ENCODE results near the gene TMEM231.

The TMEM231 gene

DNA sequence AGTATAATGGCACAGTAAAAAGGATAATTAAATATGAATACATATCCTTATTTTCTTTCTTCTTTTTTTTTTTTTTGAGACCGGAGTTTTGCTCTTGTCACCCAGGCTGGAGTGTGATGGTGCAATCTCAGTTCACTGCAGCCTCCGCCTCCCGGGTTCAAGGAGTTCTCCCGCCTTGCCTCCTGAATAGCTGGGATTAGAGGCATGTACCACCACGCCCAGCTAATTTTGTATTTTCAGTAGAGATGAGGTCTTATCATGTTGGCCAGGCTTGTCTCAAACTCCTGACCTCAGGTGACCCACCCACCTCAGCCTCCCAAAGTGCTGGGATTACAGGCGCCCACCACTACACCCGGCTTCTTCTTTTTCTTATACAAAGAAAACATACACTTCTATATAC, 22.2 kb upstream of the TMEM231 start:
- TF ChIP-seq, protein P1, sequence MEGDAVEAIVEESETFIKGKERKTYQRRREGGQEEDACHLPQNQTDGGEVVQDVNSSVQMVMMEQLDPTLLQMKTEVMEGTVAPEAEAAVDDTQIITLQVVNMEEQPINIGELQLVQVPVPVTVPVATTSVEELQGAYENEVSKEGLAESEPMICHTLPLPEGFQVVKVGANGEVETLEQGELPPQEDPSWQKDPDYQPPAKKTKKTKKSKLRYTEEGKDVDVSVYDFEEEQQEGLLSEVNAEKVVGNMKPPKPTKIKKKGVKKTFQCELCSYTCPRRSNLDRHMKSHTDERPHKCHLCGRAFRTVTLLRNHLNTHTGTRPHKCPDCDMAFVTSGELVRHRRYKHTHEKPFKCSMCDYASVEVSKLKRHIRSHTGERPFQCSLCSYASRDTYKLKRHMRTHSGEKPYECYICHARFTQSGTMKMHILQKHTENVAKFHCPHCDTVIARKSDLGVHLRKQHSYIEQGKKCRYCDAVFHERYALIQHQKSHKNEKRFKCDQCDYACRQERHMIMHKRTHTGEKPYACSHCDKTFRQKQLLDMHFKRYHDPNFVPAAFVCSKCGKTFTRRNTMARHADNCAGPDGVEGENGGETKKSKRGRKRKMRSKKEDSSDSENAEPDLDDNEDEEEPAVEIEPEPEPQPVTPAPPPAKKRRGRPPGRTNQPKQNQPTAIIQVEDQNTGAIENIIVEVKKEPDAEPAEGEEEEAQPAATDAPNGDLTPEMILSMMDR (IDR thresholded peaks at IDR 0.05; ENCODE audit: low read length, missing control alignments), result no peak
- no peak for DNase-seq (ENCODE audit: low read depth)
- H3K4me3 ChIP-seq (replicated peaks; ENCODE audit: low read depth, low read length), result no peak overlapping the region

DNA sequence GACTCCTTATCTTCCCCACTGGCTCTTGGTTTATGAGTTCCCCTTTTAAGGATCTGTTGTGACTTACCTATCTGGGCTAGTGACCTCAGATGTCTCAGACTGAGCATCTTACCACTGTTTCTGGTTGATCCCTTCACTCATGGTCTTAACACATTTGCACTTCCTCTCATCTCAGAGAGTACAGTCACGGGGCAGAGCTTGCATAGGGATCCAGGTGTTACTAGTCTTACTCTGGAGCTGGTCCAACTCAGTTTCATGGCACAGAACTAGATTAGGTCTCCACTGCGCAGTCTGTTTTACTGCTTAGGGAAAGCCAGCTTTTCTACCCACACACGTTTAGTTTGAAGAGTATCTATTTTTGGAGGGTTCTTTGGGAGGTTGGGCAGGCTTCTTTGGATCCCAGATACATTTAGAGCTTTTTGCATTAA, 20.3 kb upstream of the TMEM231 start:
- TF ChIP-seq, protein P1 (IDR thresholded peaks at IDR 0.05; ENCODE audit: low read length, missing control alignments), result no peak
- no peak for DNase-seq (ENCODE audit: low read depth)
- H3K4me3 ChIP-seq (replicated peaks; ENCODE audit: low read depth, low read length), result no peak overlapping the region

DNA sequence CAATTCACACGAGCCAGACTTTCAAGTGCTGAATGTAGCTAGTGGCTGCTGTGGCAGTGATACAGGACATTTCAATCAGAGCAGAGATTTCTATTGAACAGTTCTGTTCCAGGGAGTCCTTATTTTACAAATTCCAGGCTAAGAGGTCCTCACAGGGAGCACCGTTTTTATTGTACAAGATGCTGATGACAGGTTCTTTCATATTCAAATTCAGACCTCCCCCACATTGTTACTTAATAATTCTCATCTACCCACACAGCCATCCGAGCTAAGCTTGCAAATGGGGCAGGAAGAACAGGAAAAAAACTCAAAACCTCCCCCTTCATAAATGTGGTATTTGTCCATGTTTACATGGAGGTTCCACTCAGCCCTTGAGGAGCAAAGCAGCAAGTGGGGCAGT, 19.9 kb upstream of the TMEM231 start:
- TF ChIP-seq, protein P1 (IDR thresholded peaks at IDR 0.05; ENCODE audit: low read length, missing control alignments), result no peak
- H3K4me3 ChIP-seq (replicated peaks; ENCODE audit: low read depth, low read length), result no peak overlapping the region
- no peak for DNase-seq (ENCODE audit: low read depth)

DNA sequence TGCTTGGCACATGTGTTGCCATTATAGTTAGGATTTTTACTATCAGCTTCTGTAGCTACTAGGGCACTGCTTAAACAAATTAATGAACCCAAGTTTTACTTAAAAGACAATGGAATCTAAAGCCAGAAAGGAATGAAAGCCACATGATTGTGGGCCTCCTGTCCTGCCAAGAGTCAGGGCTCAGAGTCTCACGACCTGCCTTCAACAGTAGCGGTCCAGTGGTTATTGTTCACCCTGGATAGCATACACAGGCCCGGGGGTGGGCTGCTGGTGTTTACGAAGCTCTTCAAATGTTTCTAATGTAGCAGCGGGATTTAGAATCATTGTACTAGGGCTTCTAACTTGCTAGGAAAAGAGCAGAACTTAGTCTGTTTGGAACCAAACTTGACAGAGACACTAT, 17.9 kb upstream of the TMEM231 start:
- TF ChIP-seq, protein P1 (IDR thresholded peaks at IDR 0.05; ENCODE audit: low read length, missing control alignments), result no peak
- no peak for DNase-seq (ENCODE audit: low read depth)
- no peak overlapping the region for H3K4me3 ChIP-seq (replicated peaks; ENCODE audit: low read depth, low read length)

DNA sequence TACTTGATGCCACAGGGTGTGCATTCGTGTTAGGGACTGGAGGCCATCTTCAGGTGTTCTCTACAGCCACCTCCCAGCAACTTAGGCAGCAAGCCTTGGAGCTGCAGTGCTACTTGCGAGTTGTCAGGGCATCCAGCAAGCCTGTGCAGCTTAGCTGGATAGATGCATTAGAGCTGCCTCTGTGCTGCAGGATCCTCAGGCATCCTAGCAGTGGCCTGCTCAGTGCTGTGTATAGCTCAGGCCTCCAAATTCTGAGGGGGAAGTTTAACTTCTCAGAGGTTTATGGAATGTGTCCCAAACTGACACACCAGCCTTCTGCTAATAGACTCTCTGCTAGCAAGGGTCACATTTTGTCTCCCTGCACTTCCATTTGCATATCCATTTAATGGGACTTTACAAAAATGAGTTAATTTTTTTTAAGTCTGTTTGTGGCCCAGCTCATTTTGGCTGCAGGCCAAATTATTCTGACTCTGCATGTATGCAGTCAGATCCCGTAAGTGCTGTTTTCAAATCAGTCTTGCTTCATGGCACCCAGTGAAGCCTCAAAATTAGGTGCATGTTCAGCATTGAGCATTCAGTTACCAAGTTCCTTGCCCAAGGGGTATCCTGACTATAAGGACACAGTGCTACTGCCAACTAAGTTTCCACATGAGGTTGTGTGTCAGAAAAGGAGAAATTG, 17.0 kb upstream of the TMEM231 start:
- H3K4me3 ChIP-seq (replicated peaks; ENCODE audit: low read depth, low read length), result no peak overlapping the region
- TF ChIP-seq, protein P1 (IDR thresholded peaks at IDR 0.05; ENCODE audit: low read length, missing control alignments), result no peak

DNA sequence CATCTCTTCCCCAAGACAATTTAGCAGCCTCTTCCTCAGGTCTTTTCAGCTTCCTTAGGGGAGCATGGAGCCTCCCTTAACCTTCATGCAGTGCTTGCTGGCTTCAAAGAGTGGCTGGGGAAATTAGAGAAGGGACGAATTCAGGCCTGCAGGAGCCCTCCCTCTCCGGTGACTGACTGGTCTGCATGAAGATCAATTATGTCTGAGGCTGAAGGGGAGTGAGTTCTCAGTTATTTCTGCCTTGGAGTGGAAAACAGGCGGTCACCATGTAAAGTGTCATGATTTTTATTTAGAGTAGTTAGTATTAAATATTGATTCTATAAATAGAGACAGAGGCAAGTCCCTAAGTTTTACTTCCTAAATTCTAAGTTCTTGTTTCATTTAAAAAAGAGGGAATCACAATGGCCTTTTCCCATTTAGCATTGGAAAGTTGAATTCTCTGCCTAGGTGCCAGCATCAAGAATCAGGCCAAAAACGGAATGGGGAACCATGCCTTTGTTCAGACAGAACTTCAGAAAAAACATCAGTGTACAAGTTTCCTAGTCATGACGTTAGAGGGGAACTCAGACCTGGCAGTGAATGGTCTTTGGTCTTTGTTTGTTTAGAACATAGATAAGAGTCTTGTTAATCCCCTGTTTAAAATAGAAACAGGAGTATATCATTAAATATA, 14.5 kb upstream of the TMEM231 start:
- TF ChIP-seq, protein P1 (IDR thresholded peaks at IDR 0.05; ENCODE audit: low read length, missing control alignments), result no peak
- H3K4me3 ChIP-seq (replicated peaks; ENCODE audit: low read depth, low read length), result no peak overlapping the region
- DNase-seq (ENCODE audit: low read depth), result no peak

More for the DNA sequence above, 17.0 kb upstream of the TMEM231 start:
- DNase-seq (ENCODE audit: low read depth), result no peak

Measured in fibroblast of pulmonary artery (primary cell).